Stimulated activated CD8-positive, alpha-beta memory T cell treated with anti-CD3 and anti-CD28 coated beads, Interleukin-4, amount 100 ng/mL, for 1 hour (primary cell): Measurements from ENCODE around the gene ZDHHC16.
"Not testable (repeated sequence)": the region's sequence is repeated elsewhere in the genome, so short reads cannot be mapped to it uniquely, and the experiment has no call there.

Experiments
- DNase-seq, 2 donors: peaks; one replicate each; pipeline ENCODE4 v3.0.0-alpha.2; 2020; ENCODE audit warnings: low read depth in 2 of 2, low spot score in 1 of 2

ZDHHC16 gene

DNA sequence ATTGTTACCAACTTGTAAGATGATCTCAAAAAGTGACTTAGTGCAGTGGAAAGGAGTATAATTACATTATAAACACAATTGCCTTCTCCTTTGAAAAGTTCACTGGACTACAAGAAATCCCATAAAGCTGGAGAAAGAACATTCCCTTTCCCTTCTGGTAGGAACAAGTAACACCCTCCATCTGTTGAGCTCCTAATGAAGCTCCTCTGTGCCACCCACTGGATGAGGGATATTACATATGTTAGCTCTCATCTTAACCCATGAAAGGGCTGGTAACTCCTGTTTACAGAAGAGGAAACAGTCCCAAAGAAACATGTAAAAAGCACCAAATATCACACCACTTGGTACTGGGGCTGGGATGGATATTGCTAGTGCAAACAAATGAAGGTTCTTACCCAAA is 11.9 kb upstream of the ZDHHC16 start:
- DNase-seq = no peak

GRCh38 chr10:97434557-97434956 is 11.4 kb upstream of the ZDHHC16 start:
- no peak for DNase-seq

- no peak for DNase-seq
Observed at GRCh38 chr10:97435211-97435610, 10.8 kb upstream of the ZDHHC16 start.

GRCh38 chr10:97442277-97442676 is 3.7 kb upstream of the ZDHHC16 start:
- DNase-seq = no peak

DNA sequence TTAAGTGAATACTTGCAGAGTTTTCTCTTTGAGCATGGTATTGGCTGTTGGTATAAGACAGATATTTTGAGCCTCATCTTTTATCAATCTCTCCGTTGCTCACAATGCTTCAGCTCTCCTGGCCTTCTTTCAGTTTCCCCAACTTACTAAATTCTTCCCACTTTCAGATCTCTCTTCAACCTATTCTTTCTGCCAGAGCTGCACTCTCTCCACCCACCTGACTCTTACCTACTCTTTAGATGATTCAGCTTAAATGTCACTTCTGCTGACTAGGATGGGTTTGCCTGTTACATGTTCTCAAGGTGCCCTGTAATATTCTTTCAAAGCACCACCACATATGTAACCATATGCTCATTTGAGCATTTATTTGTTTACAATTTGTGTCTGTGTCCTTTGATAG is 1.8 kb upstream of the ZDHHC16 start:
- no peak for DNase-seq

GRCh38 chr10:97445357-97445721 is 636 bp upstream of the ZDHHC16 start:
- DNase-seq = no peak

DNA sequence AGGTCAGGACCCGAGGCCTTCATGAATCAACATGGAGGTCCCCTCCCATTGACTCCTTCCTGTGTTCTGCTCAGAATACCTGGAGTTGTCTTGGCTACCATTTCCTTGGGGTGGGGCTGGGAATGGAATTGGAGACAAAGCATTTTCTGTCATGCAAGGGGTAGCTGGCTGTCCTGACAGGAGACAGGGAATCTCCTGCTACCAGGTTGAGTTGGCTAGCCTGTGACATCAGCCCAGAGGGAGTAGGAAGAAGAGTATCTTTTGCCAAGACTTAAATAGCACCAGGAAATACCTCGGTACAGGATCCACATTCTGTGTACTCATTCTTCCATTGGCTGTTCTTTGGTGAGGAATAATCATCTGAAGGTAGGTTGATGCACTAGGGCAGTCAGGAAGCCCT is 4.9 kb downstream of the ZDHHC16 start:
- no peak for DNase-seq

- no peak for DNase-seq
Observed at GRCh38 chr10:97451605-97452004, 5.6 kb downstream of the ZDHHC16 start.

DNA sequence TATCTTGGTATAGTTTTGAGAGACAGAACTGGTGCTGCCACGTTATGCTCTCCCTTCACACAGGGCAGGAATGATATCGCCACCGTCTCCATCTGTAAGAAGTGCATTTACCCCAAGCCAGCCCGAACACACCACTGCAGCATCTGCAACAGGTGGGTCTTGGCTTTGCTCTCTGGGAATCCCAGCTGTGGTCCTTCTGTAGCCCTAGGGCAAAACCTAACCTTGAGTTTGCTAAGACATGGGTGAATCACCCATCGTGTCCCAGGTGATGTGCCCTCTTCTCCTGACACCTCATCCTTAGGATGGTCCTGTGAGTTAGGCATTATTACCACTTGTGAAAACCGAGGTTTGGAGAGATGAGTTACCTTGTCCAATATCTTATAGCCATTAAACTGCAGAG is 6.4 kb downstream of the ZDHHC16 start:
- no peak for DNase-seq

DNA sequence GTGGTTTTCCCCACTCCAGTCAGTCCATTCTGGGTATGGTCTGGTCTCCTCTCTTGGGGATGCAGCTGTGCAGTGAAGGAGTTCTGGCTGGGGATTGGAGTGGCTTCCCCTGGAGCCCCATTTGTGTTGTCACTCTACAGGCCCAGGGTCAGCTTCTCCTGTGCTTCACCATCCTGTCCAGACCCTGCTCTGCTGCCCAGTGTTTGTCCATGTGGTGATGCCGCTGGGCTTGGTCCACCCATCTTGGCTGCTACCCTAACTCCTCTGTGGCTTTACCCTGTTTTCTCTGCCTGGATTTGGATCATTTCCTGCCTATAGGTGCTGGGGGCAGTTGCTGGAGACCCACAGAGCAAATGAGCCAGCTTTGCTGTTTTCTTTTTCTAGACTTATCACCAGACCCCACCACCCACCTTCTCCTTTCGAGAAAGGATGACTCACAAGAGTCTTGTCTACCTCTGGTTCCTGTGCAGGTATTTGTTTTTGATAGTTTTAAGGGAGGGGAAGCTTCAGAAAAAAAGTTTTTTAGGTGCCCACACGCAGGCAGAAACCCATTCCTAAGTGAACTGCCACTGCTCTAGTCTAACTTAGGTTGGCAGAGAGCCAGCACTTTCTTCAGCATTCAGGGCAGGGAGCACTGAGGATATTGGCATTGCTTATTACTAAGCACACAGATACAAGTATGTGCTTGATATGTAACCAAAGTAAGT is 8.5 kb downstream of the ZDHHC16 start:
- no peak for DNase-seq

- no peak for DNase-seq
Observed at GRCh38 chr10:97456034-97456685, 10.2 kb downstream of the ZDHHC16 start.

- DNase-seq = no peak
Observed at GRCh38 chr10:97456686-97457065, 10.7 kb downstream of the ZDHHC16 start.

DNA sequence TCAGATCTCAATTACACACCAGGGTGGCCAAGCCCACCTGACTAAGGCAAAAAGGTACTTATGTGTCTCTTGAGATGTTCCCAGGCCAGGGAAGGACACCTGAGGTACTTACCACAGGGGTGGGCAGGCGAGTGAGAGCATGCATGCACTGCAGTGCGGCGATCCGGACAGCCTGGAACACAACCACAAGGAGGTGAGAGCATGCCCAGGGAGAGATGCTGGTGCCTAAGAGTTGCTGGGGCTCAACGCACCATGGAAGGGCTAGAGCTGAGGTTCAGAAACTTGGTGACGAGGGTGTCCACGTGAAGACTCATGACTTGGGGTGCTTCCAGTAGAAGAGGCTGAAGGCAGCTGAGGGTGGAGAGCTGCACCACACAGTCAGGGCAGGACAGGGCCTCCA is 13.1 kb downstream of the ZDHHC16 start:
- DNase-seq = no peak

DNA sequence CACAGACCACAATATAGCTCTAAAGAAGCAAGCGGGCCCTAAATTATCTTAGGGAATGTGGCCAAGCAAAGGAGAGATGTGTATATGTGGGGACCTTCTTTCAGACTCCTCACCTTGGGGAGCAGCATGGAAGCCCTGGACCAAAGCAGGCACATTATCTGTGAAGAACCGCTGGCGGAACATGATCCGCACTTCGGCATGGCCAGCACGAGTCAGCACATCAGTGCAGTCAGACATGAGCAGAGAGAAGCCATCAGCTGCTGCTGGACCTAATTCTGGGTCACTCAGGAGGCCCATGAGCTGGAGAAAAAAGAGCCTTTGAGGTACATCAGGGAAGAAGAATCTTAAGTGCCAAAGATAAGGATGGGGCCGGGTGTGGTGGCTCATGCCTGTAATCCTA is 14.0 kb downstream of the ZDHHC16 start:
- no peak for DNase-seq

DNA sequence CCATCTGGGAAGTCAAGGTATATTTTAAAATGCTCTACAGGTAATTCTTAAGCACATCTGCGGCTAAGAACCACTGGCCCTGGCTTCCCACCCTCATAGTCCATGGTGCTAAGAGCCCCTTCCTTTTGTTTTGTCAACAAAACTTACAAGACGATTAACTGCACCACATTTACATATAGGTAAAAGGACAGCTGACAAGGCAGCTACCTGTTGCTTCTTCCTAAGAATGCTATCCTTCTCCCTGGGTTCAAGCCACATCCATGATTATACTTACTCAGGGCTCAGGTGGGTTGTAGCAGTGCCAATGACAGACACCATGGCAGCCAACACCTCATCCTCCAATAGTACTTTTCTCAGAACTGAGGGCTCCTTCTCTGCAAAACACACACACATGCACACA is 16.3 kb downstream of the ZDHHC16 start:
- no peak for DNase-seq

- DNase-seq = no peak
Observed at GRCh38 chr10:97463363-97464132, 17.6 kb downstream of the ZDHHC16 start.

GRCh38 chr10:97464226-97464625 is 18.3 kb downstream of the ZDHHC16 start:
- no peak for DNase-seq

GRCh38 chr10:97465982-97466381 is 20.0 kb downstream of the ZDHHC16 start:
- DNase-seq = no peak

- DNase-seq = no peak
Observed at GRCh38 chr10:97466755-97467154, 20.8 kb downstream of the ZDHHC16 start.

- DNase-seq = no peak
Observed at GRCh38 chr10:97468162-97468561, 22.2 kb downstream of the ZDHHC16 start.

GRCh38 chr10:97468781-97469180 is 22.8 kb downstream of the ZDHHC16 start:
- DNase-seq = not testable (repeated sequence)

DNA sequence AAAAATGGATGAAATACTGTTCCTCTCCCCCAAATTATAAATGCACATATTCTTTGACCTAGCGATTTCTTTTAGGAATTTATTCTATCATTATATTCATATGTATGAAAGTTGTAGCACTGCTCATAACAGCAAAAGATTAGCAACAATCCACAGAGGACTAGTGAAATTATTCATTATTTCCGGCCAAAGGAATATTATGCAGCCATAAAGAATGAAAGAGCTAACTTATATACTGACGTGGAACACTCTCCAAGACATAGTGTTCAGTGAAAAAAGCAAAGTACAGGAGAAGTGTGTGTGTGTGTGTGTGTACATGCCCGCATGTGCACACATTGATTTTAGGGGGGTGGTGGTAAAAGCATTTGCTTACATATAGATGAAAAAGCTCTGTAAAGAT is 28.9 kb downstream of the ZDHHC16 start:
- no peak for DNase-seq
